Right lobe of liver (tissue), 4 donors: Measurements from ENCODE around the gene GFOD1.

ENCODE experiments used
- POLR2A ChIP-seq: fragments of 450-650 bp; IDR thresholded peaks from one replicate; pipeline ENCODE4 v1.6.1; 2017; ENCODE audit warnings: antibody characterized with exemption, mild to moderate bottlenecking
- TF ChIP-seq, protein P1 (sequence below), 4 donors: fragments of 200-600 bp in 3 of 4; fragments of 450-650 bp in 1 of 4; IDR thresholded peaks; one replicate each; pipeline versions ENCODE4 v1.5.1 to v1.8.0; 2016 to 2022; ENCODE audit warnings: antibody characterized with exemption in 4 of 4, mild to moderate bottlenecking in 2 of 4
- donor health status: DM: no; HTN: no; CAD: no.
- donor health status: DM: no; HTN: no; CAD: no.
- donor health status: DM: no; HTN: yes; CAD: no.

GRCh38 chr6:13439644-13440043 lies 47.8 kb downstream of the GFOD1 start:
- TF ChIP-seq, protein P1, sequence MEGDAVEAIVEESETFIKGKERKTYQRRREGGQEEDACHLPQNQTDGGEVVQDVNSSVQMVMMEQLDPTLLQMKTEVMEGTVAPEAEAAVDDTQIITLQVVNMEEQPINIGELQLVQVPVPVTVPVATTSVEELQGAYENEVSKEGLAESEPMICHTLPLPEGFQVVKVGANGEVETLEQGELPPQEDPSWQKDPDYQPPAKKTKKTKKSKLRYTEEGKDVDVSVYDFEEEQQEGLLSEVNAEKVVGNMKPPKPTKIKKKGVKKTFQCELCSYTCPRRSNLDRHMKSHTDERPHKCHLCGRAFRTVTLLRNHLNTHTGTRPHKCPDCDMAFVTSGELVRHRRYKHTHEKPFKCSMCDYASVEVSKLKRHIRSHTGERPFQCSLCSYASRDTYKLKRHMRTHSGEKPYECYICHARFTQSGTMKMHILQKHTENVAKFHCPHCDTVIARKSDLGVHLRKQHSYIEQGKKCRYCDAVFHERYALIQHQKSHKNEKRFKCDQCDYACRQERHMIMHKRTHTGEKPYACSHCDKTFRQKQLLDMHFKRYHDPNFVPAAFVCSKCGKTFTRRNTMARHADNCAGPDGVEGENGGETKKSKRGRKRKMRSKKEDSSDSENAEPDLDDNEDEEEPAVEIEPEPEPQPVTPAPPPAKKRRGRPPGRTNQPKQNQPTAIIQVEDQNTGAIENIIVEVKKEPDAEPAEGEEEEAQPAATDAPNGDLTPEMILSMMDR (IDR thresholded peaks at IDR 0.05): no peak
- no peak for TF ChIP-seq POLR2A
